ENCODE measurements around the gene CHRDL1. TPM values are rescaled to one million over a fixed set of nuclear protein-coding genes. Genes with fewer than 3 reads are reported as not detected.

Gene CHRDL1
- polyA plus RNA-seq, 1 of the 3 experiments (the other 2 are of a cell fraction), result 0.64 TPM

- Histone ChIP-seq H3K4me2 (no peak overlapping the region), H3F3A (replicated peaks; ENCODE audit: insufficient read depth) (no peaks in the 10 kb centered on the region), H2AFZ (ENCODE audit: low read depth) (no peak overlapping the region), H3K9ac (no peak overlapping the region), H3K9me3 (no peaks in the 10 kb centered on the region), H3K36me3 (replicated peaks in 1 of 2; ENCODE audit: control insufficient read depth in 1 of 2, insufficient read depth in 2 of 2, low read length in 1 of 2) (no peaks in the 10 kb centered on the region), H3K4me3 (ENCODE audit: low read depth in 2 of 2, low read length in 1 of 2) (no peak overlapping the region), H3K4me1 (ENCODE audit: control insufficient read depth in 1 of 2, insufficient read depth in 2 of 2, low read depth in 1 of 2, low read length in 1 of 2) (no peaks in the 10 kb centered on the region), H3K27ac (ENCODE audit: low read depth in 2 of 2, low read length in 1 of 2) (no peak overlapping the region), H3K79me2 (ENCODE audit: insufficient read depth) (no peaks in the 10 kb centered on the region), H3K9me2 (no peaks in the 10 kb centered on the region), H3K27me3 (ENCODE audit: insufficient read depth) (no peaks in the 10 kb centered on the region), H4K20me1 (ENCODE audit: insufficient read depth) (no peaks in the 10 kb centered on the region)
- ChIA-PET POLR2A (no interaction called here), CTCF (no interaction called here)
- DNase-seq, result no peak
- no peak for TF ChIP-seq TCF12 (IDR thresholded peaks at IDR 0.05)
- no peak for TF ChIP-seq GATA2 (CRISPR knock-in tag; IDR thresholded peaks at IDR 0.05)
- TF ChIP-seq GABPA (IDR thresholded peaks at IDR 0.05; ENCODE audit: low read depth), result no peak
- TF ChIP-seq RAD21 (IDR thresholded peaks at IDR 0.05; ENCODE audit: low read length), result no peak
- TF ChIP-seq TEAD4 (IDR thresholded peaks at IDR 0.05; ENCODE audit: borderline replicate concordance, insufficient read depth), result no peak
- TF ChIP-seq USF2 (IDR thresholded peaks at IDR 0.05; ENCODE audit: borderline replicate concordance, low read depth, low read length), result no peak
- TF ChIP-seq SMC3 (IDR thresholded peaks at IDR 0.05; ENCODE audit: low read depth, low read length), result no peak
- no peak for TF ChIP-seq TAF1 (IDR thresholded peaks at IDR 0.05; ENCODE audit: borderline replicate concordance, low read depth, low read length)
- TF ChIP-seq NFIC (IDR thresholded peaks at IDR 0.05; ENCODE audit: borderline replicate concordance), result no peak
- TF ChIP-seq FOXJ3 (CRISPR knock-in tag; IDR thresholded peaks at IDR 0.05), result no peak
- TF ChIP-seq MAX (IDR thresholded peaks at IDR 0.05; ENCODE audit: low read depth), result no peak
- TF ChIP-seq RXRA (IDR thresholded peaks at IDR 0.05; ENCODE audit: borderline replicate concordance, low read depth), result no peak
- no peak for TF ChIP-seq MEF2A (IDR thresholded peaks at IDR 0.05; ENCODE audit: borderline replicate concordance, low read depth)
- no peak for TF ChIP-seq EP300 (IDR thresholded peaks at IDR 0.05; ENCODE audit: borderline replicate concordance in 1 of 2, low read depth in 1 of 2, low read length in 1 of 2)
- TF ChIP-seq JUND (IDR thresholded peaks at IDR 0.05), result no peak
- no peak for TF ChIP-seq FOXM1 (IDR thresholded peaks at IDR 0.05; ENCODE audit: low read depth)
- TF ChIP-seq REST (IDR thresholded peaks at IDR 0.05; ENCODE audit: low read depth, low read length), result no peak
- no peak for TF ChIP-seq RFX5 (IDR thresholded peaks at IDR 0.05; ENCODE audit: low read length)
- TF ChIP-seq POLR2AphosphoS5 (IDR thresholded peaks at IDR 0.05; ENCODE audit: low read depth, low read length), result no peak
- 6% methylated on average over 1 of the region's 1 CpG for WGBS (ENCODE audit: low lambda C conversion rate)
These were observed 149.2 kb downstream of the CHRDL1 start for GRCh38 chrX:110646386-110646785.
